ENCODE results near the gene PRR19. TPM values are rescaled to one million over a fixed set of nuclear protein-coding genes. Genes with fewer than 3 reads are reported as not detected.

PRR19 gene
- total and polyA plus RNA-seq, 10 of the 15 experiments (the other 5 are each of a cell fraction or from before 2014, with no cell fraction given): 0.09 to 1.7 (median 0.73) TPM; not detected in 1

DNA sequence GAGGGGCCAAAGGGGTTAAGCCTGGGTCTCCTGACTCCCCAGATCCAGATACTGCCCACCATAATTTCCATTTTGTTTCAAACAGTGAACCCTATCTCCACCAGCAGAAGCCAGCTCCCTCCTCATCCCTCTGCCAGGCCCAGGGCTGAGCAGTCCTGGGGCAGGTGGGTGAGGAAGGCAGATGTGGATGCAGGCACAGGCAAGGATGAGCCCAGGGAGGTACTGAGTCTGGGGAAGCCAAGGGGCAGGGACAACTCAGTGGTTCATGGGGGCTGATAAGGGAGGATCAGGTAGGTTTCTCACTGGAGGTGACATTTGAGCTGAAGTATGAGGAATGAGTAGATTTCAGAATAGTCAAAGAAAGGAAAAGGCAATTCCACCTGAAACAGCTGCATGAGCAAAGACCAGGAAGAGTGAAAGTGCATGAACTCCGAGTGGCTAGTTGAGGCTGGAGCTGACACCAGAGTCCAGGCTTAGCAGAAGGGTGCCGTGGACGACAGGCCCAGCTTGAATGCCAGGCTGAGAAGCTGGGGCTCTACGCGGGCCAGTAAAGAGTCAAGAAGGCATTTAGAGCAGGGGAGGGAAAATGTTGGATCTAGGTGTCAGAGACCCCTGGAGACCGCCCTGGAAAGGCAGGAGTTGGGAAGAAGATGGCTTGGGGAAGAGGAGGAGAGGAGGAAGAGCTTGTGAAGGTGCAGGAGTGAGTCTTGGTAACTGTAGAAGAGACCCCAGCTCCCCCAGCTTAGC lies 22.6 kb upstream of the PRR19 start:
- Histone ChIP-seq H4K20me1 (ENCODE audit: control insufficient read depth, insufficient read depth) (no peaks in the 10 kb centered on the region; the same call in 1 of the 2 replicates), H3K27me3 (replicated peaks in 1 of 2; ENCODE audit: control insufficient read depth in 2 of 2, insufficient read depth in 2 of 2, low read length in 1 of 2) (no peaks in the 10 kb centered on the region), H3K4me3 (peak overlapping the region; percentile 98), H3K36me3 (ENCODE audit: control insufficient read depth in 2 of 2, insufficient read depth in 2 of 2, low read length in 1 of 2) (peaks cover 3% of the 10 kb centered on the region in 2 experiments; a peak in 3 of 4 replicates), H3K4me1 (ENCODE audit: control insufficient read depth, insufficient read depth, low read length) (peaks cover 53% of the 10 kb centered on the region), H2AFZ (ENCODE audit: control insufficient read depth, low read depth, low read length) (peak overlapping the region; percentile 66; the same call in 1 of the 2 replicates), H3K27ac (ENCODE audit: control insufficient read depth, insufficient read depth) (peak overlapping the region; percentile 55), H3K9ac (ENCODE audit: control insufficient read depth, insufficient read depth, low read length) (peak overlapping the region; percentile 45), H3K79me2 (ENCODE audit: control insufficient read depth, insufficient read depth, low read length) (peaks cover 24% of the 10 kb centered on the region), H3K9me3 (replicated peaks; ENCODE audit: control insufficient read depth, insufficient read depth, low read length) (no peaks in the 10 kb centered on the region), H3K4me2 (ENCODE audit: control insufficient read depth, insufficient read depth) (peak overlapping the region; percentile 97)
- ATAC-seq (no peak), FAIRE-seq (peak; percentile 41), DNase-seq (ENCODE audit: low read depth, low spot score) (no peak)
- ChIA-PET POLR2A (interaction anchor here (0.5 to 5.1 kb wide), 8 partner anchors 9 to 1850 kb away, joined by 3 to 51 read pairs (median 4); partner anchors contain the start of genes CIC, GSK3A and POU2F2), SMC1A (ENCODE audit: uncharacterized antibody, unreplicated experiment) (interaction anchor here (0.8 to 5.1 kb wide), 17 partner anchors 9 to 170 kb away, joined by 3 to 70 read pairs (median 4); partner anchors contain the start of genes CIC, GSK3A, PAFAH1B3 and POU2F2), CTCF (interaction anchor here (0.8 to 6.7 kb wide), 28 partner anchors 9 to 175 kb away, joined by 3 to 111 read pairs (median 6); partner anchors contain the start of genes CIC, ERF, GSK3A and POU2F2), RAD21 (ENCODE audit: unreplicated experiment) (interaction anchor here (0.6 to 5.5 kb wide), 12 partner anchors 9 to 171 kb away, joined by 3 to 82 read pairs (median 6); partner anchors contain the start of genes CIC, GSK3A and ZNF526)
- in situ Hi-C loops (cut with MboI): loop anchor here (5.0 kb wide), 1 partner anchor 147 kb away; the partner anchor contains the start of gene POU2F2
- no peak for TF ChIP-seq NR2C1 (IDR thresholded peaks at IDR 0.05)
- no peak for TF ChIP-seq SREBF2 (IDR thresholded peaks at IDR 0.05; ENCODE audit: low read length)
- peak; percentile 78; the same call in 1 of the 2 replicates for TF ChIP-seq HDGF (IDR thresholded peaks at IDR 0.05)
- TF ChIP-seq ZNF384 (IDR thresholded peaks at IDR 0.05; ENCODE audit: borderline replicate concordance, low read depth, low read length): no peak
- no peak for TF ChIP-seq RB1 (IDR thresholded peaks at IDR 0.05; ENCODE audit: borderline replicate concordance)
- TF ChIP-seq NBN (IDR thresholded peaks at IDR 0.05): peak; percentile 64; the same call in 1 of the 2 replicates
- TF ChIP-seq RCOR1 (conservative IDR thresholded peaks at IDR 0.05; ENCODE audit: low read depth, low read length): 0 out of 2 replicates have a peak, but pooled peaks have one; percentile 1
- TF ChIP-seq MTA3 (IDR thresholded peaks at IDR 0.05; ENCODE audit: borderline replicate concordance, low read length): peak; percentile 43; the same call in 1 of the 2 replicates
- TF ChIP-seq ZNF207 (IDR thresholded peaks at IDR 0.05; ENCODE audit: borderline replicate concordance): 0 out of 2 replicates have a peak, but pooled peaks have one; percentile 26
- TF ChIP-seq, protein P1, sequence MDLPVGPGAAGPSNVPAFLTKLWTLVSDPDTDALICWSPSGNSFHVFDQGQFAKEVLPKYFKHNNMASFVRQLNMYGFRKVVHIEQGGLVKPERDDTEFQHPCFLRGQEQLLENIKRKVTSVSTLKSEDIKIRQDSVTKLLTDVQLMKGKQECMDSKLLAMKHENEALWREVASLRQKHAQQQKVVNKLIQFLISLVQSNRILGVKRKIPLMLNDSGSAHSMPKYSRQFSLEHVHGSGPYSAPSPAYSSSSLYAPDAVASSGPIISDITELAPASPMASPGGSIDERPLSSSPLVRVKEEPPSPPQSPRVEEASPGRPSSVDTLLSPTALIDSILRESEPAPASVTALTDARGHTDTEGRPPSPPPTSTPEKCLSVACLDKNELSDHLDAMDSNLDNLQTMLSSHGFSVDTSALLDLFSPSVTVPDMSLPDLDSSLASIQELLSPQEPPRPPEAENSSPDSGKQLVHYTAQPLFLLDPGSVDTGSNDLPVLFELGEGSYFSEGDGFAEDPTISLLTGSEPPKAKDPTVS (IDR thresholded peaks at IDR 0.05; ENCODE audit: low read depth, low read length): no peak
- 0 out of 2 replicates have a peak, but pooled peaks have one; percentile 3 for TF ChIP-seq CREB1 (IDR thresholded peaks at IDR 0.05; ENCODE audit: low read depth)
- under 1% methylated on average over 6 of the region's 6 CpGs for WGBS (ENCODE audit: insufficient coverage, insufficient replicate concordance, low lambda C conversion rate, missing lambda C conversion rate)
- intact Hi-C loops (cut with micrococcal nuclease; ENCODE audit: unreplicated experiment): no loop called here
- TSS peak; percentile 23 for BruUV-seq (replicated peaks)

Measured in GM12878 (cell line).